SHP77 treated with DMSO at 0.1 percent for 48 hours (cell line): Measurements from ENCODE around the gene NCOA3.
A peak's percentile ranks its signal among the peaks of the same experiment; 100 is the strongest.
"Not testable (repeated sequence)": the region's sequence is repeated elsewhere in the genome, so short reads cannot be mapped to it uniquely, and the experiment has no call there.

Experiments used
- DNase-seq: peaks from one replicate; lab custom pipeline; 2025; lab: John Stamatoyannopoulos, UW

NCOA3 gene

GRCh38 chr20:47500554-47500953, 1.1 kb upstream of the NCOA3 start:
- no peak for DNase-seq

GRCh38 chr20:47501116-47501481, 588 bp upstream of the NCOA3 start:
- DNase-seq, result peak; percentile 16

DNA sequence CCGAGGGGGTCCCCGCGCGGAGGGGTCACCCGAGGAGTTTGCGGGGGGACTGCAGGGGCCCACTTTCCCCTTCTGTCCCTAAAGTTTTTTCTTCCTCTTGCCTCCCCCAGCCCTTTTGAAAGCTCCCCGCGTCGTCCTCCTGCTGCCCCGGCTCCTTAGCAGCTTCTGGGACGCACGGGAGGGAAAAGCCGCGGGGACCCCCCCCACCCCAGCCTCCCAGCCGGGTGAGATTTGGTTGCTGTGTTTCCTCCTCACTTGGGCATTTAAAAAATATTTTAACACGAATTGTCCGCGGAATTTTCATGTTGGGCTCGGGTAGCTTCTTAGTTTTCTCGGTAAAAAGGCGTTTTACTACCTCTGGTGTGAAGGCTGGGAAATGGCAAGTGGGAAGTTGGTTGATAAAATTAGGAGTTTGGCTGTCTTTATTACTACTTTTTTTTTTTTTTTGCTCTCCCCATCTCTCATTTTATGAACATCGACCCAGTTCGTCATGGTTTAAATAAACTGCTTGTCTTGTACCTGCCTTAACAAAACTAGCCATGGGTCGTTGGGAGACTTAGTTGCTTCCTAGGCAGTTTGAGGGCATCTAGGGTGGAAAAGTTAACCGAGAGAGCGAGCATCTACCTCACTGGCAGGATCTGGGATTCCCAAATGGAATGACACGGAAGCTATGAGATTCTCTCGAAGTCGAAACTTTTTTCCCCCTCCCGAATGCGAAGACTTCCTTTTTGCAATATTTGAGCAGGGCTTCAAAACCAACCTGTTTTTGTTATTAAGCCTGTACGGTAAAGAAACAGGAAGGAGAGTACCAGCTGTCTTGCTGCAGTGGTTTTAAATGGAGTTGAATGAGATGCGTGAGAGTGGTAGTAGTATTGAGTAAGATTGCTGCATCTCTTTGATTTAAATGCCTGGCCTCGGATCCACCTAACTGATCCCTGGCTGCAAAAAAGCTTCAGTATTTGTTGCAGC, 868 bp downstream of the NCOA3 start:
- DNase-seq, result no peak

- DNase-seq, result no peak
Measured at GRCh38 chr20:47503685-47504084, 2.0 kb downstream of the NCOA3 start.

DNA sequence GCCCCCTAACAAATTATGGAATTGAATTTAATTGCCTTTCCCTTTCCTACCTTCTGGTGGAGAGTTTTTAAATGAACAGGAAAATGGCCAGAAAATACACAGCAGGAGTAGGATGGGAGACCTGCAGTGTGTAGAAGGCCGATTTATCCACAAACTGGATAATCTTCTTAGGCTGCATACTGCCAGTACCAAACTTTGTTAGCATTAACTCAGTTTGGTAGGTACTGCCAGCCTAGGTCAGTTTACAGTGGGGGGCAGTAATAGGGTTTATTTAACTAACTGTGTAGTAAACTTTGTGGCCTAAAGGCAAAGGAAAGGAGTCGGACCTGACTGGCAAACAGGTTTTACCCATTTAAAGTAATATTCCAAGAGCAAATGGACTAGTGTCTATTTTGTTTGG, 4.6 kb downstream of the NCOA3 start:
- DNase-seq, result no peak

- DNase-seq, result no peak
Measured at GRCh38 chr20:47506850-47507249, 5.2 kb downstream of the NCOA3 start.

- not testable (repeated sequence) for DNase-seq
Measured at GRCh38 chr20:47507275-47507981, 5.7 kb downstream of the NCOA3 start.

DNA sequence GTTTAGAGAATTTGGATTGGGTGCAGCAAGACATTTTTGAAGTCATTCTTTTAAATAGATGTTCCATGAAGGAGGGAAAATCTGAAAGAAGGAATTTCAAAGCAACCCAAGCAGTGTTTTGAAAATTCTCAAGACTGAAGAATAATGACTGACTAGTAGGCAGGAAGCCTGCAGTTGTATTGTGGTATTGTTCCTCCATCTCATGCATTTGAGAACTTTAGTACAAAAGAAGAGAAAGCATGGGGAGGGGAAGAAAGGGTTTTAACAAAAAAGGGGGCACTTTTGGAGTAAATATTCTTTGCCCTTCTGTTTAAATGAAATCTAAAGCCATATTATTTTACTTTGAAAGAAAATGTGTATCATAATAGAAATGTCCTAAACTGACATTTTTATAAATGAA, 6.6 kb downstream of the NCOA3 start:
- DNase-seq, result no peak

DNA sequence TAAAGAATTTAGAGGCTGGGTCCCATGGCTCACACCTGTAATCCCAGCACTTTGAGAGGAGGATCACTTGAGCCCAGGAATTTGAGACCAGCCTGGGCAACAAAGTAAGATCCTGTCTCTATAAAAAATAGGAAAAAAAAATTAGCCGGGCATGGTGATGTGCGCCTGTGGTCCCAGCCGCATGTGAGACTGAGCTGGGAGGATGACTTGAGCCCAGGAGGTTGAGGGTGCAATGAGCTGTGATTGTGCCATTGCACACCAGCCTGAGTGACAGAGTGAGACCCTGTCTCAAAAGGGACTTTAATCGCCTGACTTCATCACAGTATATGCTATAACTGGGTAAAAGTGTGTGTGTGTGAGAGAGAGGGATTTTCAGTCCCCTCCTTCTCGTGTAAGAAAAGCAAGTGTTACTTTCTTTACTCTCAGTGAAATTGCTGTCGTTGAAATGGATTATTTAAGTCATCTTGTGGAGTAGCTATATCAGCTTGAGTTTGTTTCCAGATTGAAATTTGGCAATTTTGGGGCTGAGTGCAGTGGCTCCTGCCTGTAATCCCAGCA, 7.5 kb downstream of the NCOA3 start:
- DNase-seq, result no peak

- DNase-seq, result no peak
Measured at GRCh38 chr20:47509685-47510084, 8.0 kb downstream of the NCOA3 start.

DNA sequence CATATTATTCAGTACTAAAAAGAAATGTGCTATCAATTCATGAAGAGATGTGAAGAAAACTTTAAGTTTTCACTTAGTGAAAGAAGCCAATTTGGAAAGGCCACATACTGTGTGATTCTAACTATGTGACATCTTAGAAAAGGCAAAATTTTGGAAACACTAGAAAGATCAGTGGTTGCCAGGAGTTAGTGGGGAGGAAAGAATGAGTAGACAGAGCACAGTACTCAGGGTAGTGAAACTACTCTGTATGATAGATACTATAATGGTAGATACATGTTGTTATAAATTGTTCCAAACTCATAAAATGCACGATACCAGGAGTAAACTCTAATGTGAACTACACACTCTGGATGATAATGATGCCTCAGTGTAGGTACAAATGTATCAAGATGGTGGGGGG, 14.2 kb downstream of the NCOA3 start:
- no peak for DNase-seq

DNA sequence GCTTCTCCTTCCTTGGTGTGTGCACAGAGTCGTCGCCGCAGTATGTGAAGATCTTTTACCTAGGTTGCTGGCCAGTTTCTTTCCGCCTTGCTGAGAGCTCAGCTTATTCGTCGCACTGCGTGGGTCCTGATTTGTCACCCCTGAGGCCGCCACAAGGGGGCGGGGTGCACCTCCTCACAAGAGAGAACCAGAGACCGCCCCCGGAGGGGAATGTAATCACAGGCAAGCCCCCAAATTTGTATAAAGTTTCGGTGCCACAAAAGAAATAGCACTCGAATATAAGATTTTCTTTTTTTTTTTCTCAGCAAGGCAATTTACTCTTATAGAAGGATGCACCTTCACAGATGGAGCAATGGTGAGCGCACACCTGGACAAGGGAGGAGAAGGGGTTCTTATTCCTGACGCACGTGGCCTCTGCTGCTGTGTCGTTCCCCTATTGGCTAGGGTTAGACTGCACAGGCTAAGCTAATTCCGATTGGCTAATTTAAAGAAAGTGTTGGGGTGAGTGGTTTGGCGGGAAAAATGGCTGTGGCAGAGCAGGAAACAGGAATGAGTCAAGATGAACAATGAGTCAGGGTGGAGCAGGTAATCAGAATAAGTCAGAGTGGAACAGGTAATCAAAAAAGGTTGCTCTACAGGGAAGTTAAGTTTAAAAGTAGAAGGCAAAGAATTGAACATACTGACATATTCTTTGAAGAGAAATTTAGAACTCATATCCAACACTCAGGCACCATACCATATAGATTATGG, 19.5 kb downstream of the NCOA3 start:
- DNase-seq, result no peak

GRCh38 chr20:47524015-47524784, 22.5 kb downstream of the NCOA3 start:
- no peak for DNase-seq

- no peak for DNase-seq
Measured at GRCh38 chr20:47527004-47527800, 25.5 kb downstream of the NCOA3 start.

- no peak for DNase-seq
Measured at GRCh38 chr20:47529840-47530239, 28.2 kb downstream of the NCOA3 start.

DNA sequence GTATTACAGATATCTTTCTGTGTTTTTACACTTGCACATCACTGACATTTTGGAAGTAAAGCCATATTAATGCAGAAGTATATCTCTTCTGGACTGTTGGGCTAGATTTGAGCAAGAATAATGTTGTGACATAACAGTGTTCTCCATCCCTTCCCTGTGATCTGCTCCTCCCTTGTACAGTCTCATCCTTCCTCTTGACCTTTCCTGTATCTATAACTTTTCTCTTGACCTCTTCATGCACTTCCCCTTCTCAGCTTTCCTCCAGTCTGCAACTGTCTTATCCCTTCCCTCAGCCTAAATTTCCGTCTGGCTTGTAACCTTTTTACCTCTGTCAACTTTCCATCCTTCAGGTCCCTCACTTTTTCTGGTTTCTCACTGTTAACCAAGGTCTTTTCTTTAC, 29.8 kb downstream of the NCOA3 start:
- no peak for DNase-seq

DNA sequence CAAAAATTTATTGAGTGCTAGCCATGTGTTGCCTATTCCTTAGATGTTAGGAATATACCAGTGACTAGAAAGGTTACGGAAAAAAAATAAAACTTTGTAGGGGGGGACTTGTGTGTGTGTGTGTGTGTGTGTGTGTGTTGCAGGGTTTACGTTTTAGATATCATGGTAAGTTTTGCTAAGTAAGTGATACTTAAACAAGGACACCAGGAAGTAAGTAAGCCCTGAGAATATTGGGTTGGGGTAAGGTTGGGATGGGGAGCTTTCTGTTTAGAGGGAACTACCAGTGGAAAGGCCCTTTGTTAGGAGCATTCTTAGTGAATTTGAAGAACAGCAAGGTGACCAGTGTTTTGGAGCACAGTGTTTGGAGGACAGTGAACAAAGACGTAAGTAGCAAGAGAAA, 30.3 kb downstream of the NCOA3 start:
- no peak for DNase-seq

DNA sequence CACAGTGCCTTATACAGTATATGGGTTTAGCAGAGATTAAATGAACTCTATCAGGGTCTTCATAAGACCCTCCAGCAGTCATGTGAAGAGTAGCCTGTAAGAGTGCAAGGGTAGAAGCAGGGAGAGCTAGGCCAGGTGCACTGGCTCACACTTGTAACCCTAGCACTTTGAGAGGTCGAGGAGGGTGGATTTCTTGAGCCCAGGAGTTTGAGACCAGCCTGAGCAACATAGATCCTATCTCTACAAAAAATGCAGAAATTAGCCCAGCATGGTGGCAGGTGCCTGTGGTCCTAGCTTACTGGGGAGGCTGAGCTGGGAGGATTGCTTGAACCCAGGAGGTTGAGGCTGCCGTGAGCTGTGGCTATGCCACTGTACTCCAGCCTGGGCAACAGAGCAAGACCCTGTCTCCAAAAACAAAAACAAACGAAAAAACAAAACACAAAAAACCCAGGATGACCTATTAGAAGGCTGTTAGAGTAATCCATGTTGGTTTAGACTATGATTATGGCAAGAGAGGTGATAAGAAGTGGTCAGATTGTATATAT, 31.9 kb downstream of the NCOA3 start:
- DNase-seq, result no peak

- DNase-seq, result no peak
Measured at GRCh38 chr20:47534405-47534804, 32.7 kb downstream of the NCOA3 start.

DNA sequence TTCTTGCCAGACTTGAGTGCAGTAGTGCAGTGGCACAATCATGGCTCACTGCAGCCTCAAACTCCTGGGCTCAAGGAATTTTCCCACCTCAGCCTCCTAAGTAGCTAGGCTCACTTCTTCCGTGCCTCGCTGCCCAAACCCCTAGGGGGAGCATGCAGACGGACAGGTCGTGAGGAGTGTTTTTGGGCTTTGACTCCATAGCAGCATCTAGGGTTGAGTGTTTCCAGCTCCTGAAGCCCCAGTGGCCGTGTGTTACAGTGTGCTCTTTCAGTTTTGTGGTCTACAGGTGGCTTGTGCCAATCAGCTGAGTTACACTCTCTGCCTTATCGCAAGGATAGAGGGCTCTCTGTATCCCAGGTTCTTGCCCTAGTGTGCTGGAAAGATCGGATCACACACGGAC, 33.4 kb downstream of the NCOA3 start:
- DNase-seq, result no peak
